GM12891 (cell line): ENCODE data around the gene APLN.

Experiments used
- POLR2A ChIP-seq: IDR thresholded peaks from 2 replicates; pipeline ENCODE4 v1.6.1; 2011; ENCODE audit warnings: low read depth, low read length, control low read depth
- POLR2AphosphoS5 ChIP-seq: IDR thresholded peaks from 2 replicates; pipeline ENCODE4 v1.6.1; 2011; ENCODE audit warnings: low read depth, low read length, control low read depth

DNA sequence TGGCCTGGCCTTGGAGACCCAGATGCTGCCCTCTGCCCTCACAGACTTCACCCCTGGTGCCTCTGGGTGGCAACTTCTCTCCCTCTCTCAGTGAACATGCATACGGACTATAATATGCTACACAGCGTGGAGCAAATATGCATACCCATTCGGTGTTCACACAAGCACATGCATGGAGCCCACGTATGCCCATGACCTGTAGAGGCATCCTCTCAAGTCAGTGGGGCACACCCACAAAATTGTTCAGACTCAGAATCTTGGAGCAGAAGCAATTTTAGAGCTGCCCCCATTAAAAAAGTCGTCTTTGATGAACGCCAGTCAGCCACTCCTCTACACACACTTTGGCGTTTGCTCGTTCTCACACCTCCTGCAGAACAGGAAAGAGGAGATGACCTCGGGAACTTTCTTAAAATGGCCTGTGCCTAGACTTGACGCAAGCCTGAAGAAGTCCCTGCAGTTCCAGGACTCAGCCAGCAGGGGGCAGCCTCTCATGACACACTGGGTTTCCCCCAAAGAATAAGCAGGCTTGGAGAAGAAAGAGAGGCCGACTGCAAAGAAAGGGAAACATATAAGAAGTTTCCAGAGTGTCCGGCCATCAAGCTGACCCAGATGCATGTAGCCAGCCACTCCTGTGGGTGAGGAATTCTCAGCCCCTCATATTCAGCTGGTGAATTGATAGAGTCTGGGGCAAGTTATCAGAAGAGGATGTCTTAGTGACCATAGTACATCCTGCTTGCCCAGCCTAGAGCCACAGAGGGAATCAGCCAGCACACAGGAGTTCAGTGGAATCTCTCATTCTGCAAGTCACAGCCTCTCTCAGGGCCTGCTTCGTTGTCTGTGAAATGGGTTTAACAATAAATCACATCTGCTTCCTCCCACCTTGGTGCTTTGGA lies 17.3 kb downstream of the APLN start:
- TF ChIP-seq POLR2AphosphoS5 (no peak), POLR2A (no peak)
